LNCaP clone FGC (cell line): ENCODE data around the gene CACNA1C.
A peak's percentile ranks its signal among the peaks of the same experiment; 100 is the strongest.

ENCODE experiments used
- DNase-seq: peaks from one replicate; pipeline ENCODE4 v3.0.0-alpha.2; 2011; ENCODE audit warnings: low read depth
- H3K4me3 ChIP-seq: 2 replicates; pipeline ENCODE4 v1.5.1; 2011; ENCODE audit warnings: mild to moderate bottlenecking, low read depth, low read length, control low read depth
- TF ChIP-seq, protein P1 (sequence below): IDR thresholded peaks from 2 replicates; pipeline ENCODE4 v1.5.1; 2012; ENCODE audit warnings: mild to moderate bottlenecking; ENCODE audit not compliant: control insufficient read depth, insufficient read depth; ENCODE audit errors: extremely low read depth

CACNA1C gene

DNA sequence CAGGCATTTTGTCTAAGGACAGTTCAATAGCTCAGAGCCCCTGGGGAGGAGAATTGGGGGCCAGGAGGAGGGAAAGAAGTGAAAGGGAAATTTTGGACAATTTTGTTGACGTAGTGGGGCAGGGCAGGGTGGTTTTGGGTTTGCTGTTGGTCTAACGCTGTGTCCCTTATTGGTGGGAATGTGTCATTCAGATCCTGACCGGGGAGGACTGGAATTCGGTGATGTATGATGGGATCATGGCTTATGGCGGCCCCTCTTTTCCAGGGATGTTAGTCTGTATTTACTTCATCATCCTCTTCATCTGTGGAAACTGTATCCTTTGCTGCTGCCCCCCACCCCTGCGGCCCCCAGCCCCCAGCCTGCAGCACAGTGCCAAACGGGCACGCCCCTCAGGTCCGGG lies 529.8 kb downstream of the CACNA1C start:
- DNase-seq, result no peak

DNA sequence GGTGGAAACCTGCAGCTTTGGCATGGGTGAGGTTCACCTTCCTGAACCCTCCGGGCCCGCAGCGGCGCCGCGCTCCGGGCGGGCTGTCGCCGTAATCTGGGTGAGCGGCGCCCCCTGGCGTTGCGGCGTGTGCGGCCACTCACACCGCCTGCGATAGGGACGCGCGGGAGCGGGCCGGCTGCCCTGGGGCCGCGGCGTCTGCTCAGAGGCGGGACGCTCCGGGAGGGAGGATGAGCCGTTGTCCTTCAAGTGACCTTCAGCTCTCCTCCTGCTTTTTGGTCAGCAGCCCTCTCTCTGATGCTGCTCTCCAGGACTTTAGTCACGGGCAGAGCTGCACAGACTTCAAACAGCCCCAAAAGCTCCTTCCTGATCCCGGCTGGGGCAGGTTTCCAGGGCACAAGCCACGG lies 530.3 kb downstream of the CACNA1C start:
- TF ChIP-seq, protein P1, sequence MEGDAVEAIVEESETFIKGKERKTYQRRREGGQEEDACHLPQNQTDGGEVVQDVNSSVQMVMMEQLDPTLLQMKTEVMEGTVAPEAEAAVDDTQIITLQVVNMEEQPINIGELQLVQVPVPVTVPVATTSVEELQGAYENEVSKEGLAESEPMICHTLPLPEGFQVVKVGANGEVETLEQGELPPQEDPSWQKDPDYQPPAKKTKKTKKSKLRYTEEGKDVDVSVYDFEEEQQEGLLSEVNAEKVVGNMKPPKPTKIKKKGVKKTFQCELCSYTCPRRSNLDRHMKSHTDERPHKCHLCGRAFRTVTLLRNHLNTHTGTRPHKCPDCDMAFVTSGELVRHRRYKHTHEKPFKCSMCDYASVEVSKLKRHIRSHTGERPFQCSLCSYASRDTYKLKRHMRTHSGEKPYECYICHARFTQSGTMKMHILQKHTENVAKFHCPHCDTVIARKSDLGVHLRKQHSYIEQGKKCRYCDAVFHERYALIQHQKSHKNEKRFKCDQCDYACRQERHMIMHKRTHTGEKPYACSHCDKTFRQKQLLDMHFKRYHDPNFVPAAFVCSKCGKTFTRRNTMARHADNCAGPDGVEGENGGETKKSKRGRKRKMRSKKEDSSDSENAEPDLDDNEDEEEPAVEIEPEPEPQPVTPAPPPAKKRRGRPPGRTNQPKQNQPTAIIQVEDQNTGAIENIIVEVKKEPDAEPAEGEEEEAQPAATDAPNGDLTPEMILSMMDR, result peak; percentile 98
- no peak overlapping the region for H3K4me3 ChIP-seq
- no peak for DNase-seq

More for the DNA sequence above, 529.8 kb downstream of the CACNA1C start:
- TF ChIP-seq, protein P1, result no peak
- no peak overlapping the region for H3K4me3 ChIP-seq

DNA sequence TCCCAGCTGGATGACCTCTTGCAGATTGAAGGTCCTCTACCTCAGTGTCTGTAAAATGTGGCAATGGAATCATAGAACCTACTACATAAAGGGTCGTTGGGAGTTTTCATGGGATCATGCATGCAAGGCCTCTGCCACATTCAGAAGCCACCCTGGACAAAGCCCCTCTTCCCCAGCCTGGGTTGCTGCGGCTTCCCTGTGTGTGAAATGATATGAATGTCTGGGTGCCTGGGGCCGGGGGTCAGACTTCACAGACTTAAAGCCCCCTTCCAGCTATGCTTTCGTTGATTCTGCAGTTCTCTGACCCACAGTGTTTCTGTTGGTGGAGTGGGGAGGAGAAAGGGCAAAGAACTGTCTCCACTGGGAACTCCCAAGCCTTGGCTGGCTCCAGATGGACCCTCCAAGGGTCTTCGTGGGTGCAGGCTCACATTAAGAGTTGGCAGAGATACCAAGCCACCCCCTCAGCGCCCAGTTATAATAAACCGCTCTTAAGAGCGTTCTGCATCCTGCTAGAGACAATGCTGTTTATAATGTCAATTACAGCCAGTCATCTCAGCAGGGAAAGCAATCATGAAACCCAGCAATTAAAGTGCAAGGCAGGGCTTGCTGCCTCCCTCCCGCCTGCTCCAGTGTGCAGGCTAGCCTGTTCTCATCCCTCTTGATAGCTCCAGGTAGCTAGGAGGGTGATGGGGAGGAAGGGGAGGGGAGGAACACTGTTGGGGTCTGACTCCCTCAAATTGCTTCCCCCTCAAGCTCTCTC lies 531.0 kb downstream of the CACNA1C start:
- DNase-seq, result no peak
- no peak overlapping the region for H3K4me3 ChIP-seq
- TF ChIP-seq, protein P1, result no peak

DNA sequence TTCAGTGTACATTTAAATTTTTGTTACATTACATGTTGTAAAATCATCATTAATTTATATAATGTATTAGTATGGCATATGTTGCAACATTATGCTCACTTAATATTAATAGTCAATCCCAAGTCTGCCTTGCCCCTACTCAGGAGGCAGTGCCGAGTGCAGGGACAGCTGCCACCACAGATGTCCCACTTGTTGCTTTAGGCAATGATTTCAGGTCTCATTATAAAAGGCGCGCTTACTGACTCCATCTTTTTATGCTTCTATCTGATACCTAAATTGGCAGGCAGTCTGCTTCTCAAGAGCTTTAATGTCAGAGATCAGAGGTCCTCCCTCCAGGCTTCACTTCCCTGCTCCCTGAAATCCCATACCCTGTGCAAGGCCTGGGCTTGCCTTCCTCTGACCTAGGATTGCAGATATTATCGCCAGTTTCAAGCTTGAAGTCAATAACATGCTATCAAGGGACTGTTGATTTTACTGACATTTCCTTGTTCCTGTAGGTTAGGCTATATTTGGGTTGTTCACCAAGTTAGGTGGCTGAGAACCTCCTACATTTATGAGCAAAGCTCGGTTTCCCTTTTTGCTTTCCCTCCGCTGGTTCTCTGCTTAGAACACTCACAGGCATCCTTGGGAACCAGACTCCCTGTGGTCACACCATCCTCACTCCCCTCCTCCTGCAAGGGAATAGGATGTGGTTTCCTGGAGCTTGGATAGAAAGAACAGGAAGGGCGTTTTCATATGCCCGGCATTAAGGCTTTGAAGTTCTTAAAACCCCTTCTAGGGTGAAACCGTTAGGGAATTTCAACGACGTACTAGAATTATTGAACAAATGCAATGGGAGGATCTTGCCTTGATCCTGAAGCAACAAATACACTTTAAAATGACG lies 533.6 kb downstream of the CACNA1C start:
- TF ChIP-seq, protein P1, result no peak
- no peak overlapping the region for H3K4me3 ChIP-seq
- peak; percentile 30 for DNase-seq

DNA sequence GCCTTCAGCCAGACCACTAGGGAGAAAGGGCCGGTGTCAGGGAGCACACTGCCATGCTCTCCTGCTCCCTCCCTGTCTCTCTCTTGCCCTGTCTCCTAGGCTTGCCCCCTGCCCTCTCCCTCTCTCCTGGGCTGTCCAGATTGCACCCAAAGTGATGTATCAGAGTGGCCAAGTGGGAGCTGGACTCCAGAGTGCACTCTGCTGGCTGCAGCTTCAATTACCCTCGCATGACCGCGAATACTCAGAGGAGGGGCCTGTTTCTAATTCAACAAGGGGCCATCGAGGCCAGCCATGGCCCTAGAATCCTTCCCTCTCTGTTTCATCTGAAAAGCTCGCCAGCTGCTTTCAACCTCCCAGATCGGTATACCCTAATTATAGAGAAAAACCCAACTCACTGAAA lies 535.6 kb downstream of the CACNA1C start:
- no peak overlapping the region for H3K4me3 ChIP-seq
- DNase-seq, result no peak
- TF ChIP-seq, protein P1, result no peak

DNA sequence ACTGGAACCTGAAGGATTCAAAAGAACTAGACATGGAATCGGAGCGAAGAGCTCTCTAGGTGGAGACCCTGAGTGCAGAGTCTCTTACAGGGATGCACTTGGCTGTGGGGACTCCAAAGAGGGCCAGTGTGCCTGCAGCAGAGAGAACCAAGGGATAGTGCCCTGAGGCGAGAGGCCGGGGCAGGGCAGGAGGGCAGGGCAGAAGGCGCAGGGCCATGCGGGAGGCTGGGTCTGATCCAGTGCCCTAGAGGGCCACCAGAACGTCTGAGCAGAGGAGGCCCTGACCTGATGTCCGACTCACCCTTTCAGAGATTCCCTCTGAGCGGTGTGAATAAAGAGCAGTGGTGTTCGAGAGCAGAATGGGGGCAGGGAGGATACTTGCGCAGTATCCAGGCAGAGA lies 536.6 kb downstream of the CACNA1C start:
- H3K4me3 ChIP-seq, result no peak overlapping the region
- DNase-seq, result no peak
- TF ChIP-seq, protein P1, result no peak

DNA sequence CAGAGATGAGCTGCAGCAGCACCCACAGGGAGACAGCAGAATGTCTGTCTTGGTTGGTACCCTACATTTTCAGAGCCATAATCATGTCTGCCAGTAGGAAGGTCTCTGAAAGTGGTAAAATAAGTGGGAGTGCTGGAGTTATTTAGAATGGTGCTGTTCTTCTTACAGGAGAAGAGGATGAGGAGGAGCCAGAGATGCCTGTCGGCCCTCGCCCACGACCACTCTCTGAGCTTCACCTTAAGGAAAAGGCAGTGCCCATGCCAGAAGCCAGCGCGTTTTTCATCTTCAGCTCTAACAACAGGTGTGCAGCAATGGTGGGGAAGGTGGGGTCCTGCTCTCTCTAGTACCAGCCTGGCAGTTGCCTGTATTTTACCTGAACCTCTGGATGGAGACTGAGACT lies 540.3 kb downstream of the CACNA1C start:
- DNase-seq, result no peak
- no peak overlapping the region for H3K4me3 ChIP-seq
- TF ChIP-seq, protein P1, result no peak
